CD1c-positive myeloid dendritic cell (primary cell): ENCODE measurements around the gene PDIK1L.

Source experiments
- DNase-seq: peaks from one replicate; pipeline ENCODE4 v3.0.0-alpha.2; 2016; ENCODE audit errors: extremely low spot score

PDIK1L gene

GRCh38 chr1:26155370-26156284 lies 44.0 kb downstream of the PDIK1L start:
- no peak for DNase-seq

- no peak for DNase-seq
Observed at GRCh38 chr1:26156285-26157038, 44.8 kb downstream of the PDIK1L start.

DNA sequence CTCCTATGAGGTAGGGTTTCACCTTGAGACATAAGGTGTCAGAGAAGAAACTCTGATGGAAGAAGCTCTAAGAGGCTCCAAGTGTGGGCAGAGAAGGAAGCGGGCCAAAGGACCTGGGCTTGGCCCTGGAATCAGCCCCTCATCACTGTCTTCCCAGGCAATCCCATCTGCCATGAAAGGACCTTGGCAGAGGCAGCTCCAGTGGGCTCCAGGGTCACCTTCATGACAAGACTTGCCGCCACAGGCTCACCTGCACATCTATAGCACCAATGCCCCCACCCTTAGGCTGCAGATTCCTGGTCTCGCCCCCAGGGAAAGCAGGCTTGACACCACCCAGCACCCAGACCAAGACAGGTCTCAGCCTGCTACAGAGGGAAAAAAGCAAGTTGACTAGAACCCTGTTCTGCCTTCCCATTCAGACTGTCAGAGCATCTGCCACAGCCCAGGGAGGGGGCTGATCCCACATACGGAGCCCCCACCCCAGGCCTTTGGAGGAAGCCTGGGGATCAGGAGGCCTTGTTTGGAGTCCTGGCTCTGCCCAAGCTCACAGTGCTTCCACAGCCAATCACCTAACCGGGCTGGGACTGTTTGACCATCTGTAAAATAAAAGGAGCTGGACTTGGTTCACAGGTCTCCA lies 46.8 kb downstream of the PDIK1L start:
- no peak for DNase-seq

DNA sequence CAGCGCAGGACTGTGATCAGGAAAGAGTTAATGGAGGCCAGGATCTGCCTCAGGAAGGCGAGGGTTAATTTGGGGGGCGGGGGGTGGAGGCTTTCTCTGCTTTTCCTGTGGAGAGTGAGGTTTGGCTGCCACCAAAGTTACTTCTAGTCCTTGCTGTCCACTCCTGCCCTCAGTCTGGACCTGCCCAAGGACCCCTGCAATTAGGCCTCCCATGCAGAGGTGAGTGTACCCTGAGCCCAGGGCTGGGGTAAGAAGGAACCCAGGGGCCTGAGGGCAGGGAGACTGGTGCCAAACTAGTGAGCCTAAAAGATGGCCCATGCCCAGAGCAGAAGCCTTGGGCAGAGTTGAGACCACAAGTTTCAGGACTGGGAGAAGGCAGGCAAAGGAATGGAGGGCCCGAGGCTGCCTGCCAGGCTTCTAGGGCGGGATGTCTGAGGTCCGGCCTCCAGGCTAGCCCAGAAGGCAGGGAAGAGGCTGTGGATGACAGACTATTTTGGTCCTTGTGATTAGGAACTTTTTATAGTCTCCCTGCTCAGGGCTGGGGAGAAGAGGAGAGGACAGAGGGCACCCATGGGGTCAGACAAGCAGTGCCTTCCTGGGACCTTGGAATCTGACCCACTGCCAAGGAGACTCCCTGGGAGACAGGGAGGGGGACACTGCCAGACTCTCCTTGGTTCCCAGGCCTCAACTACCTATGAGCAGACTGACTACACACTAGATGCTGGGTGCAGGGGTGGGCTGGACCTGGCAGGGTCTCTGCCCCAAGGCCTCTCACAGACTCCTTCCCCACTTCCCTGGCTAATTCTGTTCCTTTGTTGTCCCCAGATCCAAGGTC lies 47.5 kb downstream of the PDIK1L start, which contains the start of gene FAM110D:
Gene FAM110D, plus strand, starts transcription at position 172 of the 835 bp plus-strand sequence. CDS start 2,213 bp downstream, outside the sequence.
- DNase-seq, result no peak

DNA sequence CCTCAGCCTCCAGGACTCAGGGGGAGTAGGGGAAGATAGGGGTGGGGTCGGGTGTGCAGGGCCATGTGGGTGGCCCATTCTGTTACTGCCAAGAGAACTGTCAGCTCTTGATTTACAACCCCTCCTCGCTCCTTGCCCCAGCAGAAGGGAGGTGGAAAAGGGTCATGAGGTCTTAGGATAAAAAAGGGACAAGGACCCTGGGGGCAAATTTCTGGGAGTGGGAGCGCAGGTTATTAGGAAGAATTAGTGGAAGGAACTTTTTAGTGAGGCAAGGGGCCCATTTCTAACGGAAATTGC lies 48.1 kb downstream of the PDIK1L start:
- no peak for DNase-seq

DNA sequence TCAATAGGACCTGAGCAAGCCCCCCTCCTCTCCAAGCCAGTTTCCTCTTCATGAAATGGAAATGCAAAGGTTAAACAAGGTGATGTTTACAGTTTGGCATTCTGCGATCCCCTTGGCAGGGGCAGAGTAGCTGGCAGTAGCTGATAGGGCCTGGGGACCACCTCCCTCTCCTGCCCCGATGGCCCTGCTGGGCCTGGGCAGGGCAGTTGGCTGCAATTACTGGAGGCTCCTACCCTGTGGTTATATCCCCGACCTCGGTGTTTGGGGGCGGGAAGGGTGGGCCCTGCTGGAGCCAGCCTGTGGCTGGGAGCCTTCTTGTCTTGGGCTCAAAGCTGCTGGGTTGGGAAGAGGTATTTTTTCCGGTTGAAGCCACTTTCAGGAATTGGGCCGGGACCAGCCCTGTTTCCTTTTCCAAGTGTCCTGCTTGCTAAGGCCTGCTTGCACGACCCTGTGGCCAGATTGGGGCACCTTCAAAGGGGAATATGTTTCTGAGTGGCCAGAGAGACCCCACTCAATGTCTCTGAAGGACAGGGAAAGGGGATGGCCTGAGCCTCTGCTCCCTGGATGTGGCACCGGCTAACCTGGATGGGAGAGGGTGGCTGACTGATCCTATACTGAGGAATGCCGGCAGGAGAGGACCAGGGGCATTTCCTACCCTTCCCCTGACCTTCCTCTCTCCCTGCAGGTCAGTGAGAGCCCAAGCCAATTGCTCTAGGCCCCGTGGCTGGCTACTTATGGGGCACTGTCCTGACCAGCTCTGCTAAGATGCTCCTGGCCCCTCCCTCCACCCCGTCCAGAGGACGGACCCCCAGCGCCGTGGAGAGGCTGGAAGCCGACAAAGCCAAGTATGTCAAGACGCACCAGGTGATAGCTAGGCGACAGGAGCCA lies 49.1 kb downstream of the PDIK1L start:
- no peak for DNase-seq

- DNase-seq, result peak; percentile 66
Observed at GRCh38 chr1:26161415-26162219, 50.0 kb downstream of the PDIK1L start.

DNA sequence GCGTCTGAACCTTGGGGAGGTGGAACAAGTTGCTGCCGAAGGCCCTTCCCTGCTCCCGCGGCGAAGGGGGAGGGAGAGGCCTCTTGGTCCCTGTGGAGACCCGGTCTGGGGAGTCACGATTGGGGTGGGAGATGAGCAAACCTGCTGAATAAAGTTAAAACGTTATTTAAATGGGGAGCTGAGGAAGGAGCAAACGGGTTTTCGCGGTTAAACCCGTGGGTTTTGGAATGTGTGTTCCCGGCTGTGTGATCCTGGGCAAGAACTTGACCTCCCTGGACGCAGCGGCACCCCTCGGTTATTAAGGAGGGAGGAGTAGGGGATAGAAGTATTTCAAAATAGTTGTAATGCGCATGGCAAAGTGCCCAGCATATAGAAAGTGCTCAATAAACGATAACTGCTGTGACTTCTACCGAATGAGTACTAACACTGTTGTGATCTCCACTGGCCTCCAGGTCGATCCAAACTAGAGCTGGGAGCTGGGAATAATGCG lies 50.6 kb downstream of the PDIK1L start:
- DNase-seq, result no peak

DNA sequence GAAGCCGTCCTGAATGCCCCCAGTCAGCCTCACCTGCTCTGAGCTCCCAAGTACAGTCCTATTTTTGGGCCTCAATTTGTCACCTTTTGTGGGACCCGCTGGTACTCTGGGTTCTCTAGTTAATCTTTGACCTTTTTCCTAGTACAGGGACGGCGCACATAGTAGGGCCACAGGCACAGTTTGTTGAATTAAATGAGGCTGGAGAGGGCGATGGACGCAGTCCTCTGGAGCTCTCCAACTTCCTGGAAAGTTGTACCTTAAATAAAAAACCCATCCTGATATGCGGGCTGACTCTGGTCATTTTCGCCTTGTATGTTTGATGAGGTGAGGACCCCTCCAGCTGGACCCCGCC lies 52.0 kb downstream of the PDIK1L start:
- DNase-seq, result no peak

- DNase-seq, result peak; percentile 52
Observed at GRCh38 chr1:26164036-26164860, 52.6 kb downstream of the PDIK1L start.

DNA sequence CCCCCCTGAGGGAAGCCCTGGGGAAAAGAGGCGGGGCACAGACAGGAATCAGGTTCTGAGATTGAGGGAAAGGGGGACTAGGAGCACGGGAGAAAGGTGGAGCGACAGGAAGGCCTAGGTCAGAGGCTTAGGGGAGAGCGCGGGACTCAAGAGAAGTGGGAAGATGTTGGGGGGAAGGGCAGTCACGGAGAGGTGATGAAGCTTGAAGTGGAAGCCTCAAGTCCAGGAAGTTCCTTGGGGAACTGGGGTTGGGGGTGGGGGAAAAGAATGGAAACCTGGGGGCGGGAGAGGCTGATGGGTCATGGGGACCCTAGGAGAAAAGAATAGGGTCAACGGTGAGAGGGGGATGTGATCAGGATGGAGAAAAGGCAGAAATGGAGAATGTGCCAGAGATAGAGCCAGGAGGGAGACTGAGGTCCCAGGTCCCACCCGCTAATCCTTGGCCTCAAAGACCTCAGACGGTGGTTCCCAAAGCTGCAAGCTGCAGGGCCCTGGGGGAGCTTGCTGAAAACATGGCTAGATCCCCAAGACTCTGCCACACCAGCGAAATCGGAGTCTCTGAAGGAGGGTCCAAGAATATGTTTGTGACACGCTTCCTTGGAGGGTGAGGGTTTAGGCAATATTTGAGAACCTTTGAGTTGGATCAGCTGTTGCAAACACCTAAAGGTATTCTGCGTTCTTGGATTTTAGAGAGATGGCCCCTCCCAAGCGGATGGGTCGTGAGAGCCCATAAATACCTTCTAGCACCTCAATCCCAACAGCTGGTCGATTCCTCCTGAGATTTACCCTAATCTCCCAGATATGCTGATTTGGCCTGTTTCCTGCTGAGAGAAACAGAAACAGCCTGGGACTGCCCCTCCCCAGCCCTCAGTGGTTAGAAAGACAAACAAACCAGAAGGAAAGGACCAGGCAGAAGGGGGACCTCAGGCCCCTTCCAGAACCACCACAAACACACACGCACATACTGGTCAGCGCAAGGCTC lies 53.5 kb downstream of the PDIK1L start:
- DNase-seq, result no peak

GRCh38 chr1:26166719-26167281 lies 55.2 kb downstream of the PDIK1L start:
- no peak for DNase-seq

- no peak for DNase-seq
Observed at GRCh38 chr1:26168410-26169197, 57.0 kb downstream of the PDIK1L start, which contains the start of gene C1orf232. C1orf232 (minus strand) TSS chr1:26168963; CDS start chr1:26168499, 464 bp downstream.

DNA sequence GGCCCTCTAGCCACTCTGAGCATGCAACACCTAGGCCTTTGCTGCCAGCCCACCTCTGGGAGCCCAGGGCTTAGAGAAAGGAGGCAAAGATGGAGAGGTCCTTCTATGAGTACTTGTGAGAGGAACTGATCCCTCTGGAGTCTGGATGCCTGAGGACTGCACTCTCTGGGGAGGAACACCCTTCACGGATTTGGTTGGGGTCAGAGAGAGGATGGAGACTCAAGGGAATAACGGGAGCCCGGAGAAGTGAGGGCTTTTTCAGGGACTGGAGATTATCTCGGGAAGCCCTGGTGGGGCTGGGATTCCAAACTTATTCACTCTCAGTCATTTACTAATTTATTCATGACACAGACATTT lies 57.6 kb downstream of the PDIK1L start:
- DNase-seq, result no peak

DNA sequence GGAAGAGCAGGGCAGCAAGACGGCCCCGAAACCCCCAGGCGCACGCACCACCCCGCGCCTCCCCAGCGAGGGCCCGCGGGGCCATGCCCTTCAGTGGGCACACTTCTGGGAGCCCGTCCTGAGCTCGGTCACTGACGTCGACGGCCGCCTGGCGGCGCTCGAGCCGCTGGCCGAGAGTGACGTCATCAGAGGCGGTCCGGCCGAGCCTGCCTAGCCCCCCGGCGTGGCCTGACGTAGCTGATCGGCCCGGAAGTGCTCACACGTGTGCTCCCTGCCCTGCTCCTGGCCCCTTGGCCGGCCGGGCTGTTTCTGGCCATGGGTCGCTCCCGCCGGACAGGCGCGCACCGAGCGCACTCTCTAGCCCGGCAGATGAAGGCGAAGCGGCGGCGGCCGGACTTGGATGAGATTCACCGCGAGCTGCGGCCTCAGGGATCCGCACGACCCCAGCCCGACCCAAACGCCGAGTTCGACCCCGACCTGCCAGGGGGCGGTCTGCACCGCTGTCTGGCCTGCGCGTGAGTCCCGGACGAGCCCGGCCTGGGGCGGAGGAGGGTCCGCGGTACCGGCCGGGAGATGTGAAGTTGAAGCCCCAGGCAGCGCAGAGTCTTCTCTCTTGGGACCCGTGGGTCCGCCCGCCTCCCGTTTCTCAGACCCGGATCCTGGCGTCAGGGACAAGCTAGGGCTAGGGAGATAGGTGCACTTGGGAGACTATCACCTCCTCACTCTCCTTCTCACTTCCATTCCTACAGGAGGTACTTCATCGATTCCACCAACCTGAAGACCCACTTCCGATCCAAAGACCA lies 58.2 kb downstream of the PDIK1L start, which contains the start of gene ZNF593:
Gene ZNF593, plus strand, starts transcription at position 240 of the 803 bp plus-strand sequence. Its CDS starts 76 bp downstream, at position 316.
- peak; percentile 96 for DNase-seq
